Activated CD8-positive, alpha-beta T cell treated with anti-CD3 and anti-CD28 coated beads for 36 hours (primary cell): ENCODE data around the gene ELAVL4. TPM values are rescaled to one million over a fixed set of nuclear protein-coding genes. Genes with fewer than 3 reads are reported as not detected.

Experiments
- ATAC-seq: fragments of 200-7000 bp; cut with Tn5 transposase; one replicate; pipeline ENCODE4 v1.10.0; 2021; ENCODE audit warnings: mild to moderate bottlenecking, moderate library complexity
- CTCF ChIA-PET: fragments of 350-600 bp; sonication (Branson Sonifier 250); formaldehyde crosslinking; loops from one replicate; lab custom pipeline; 2021; ENCODE audit warnings: antibody characterized with exemption; lab: Charles Lee
- POLR2A ChIA-PET: fragments of 350-600 bp; sonication (Branson Sonifier 250); formaldehyde crosslinking; loops from one replicate; lab custom pipeline; 2021; ENCODE audit warnings: antibody characterized with exemption; lab: Charles Lee
- DNase-seq: peaks from one replicate; pipeline ENCODE4 v3.0.0-alpha.2; 2020
- H3K27ac Mint-ChIP-seq: one replicate; pipeline ENCODE4 v1.8.0; 2021; ENCODE audit warnings: mild to moderate bottlenecking, mixed read lengths
- H3K27me3 Mint-ChIP-seq: one replicate; pipeline ENCODE4 v1.8.0; 2021; ENCODE audit warnings: mixed read lengths
- H3K36me3 Mint-ChIP-seq: one replicate; pipeline ENCODE4 v1.8.0; 2021; ENCODE audit warnings: low read depth, mixed read lengths
- H3K4me1 Mint-ChIP-seq: one replicate; pipeline ENCODE4 v1.8.0; 2021; ENCODE audit warnings: low read depth, mixed read lengths
- H3K4me3 Mint-ChIP-seq: one replicate; pipeline ENCODE4 v1.8.0; 2021; ENCODE audit warnings: mild to moderate bottlenecking, moderate library complexity, mixed read lengths
- H3K9me3 Mint-ChIP-seq: one replicate; pipeline ENCODE4 v1.8.0; 2021; ENCODE audit warnings: mixed read lengths
- CTCF ChIP-seq: fragments of 200-600 bp; IDR thresholded peaks from one replicate; pipeline ENCODE4 v1.8.0; 2022; ENCODE audit warnings: antibody characterized with exemption, mild to moderate bottlenecking
- intact Hi-C: fragments of 100-400 bp; cut with micrococcal nuclease; formaldehyde crosslinking; loops from one replicate; pipeline ENCODE4 v1.10.0; 2022
- total RNA-seq, 2 experiments: library from RNA; stranded (reverse); gene quantifications; one replicate each; pipeline ENCODE4 v1.2.3, GENCODE V29; 2021

The ELAVL4 gene
- total RNA-seq, 2 experiments from 2014 or later, result not detected

- ChIA-PET POLR2A (no interaction called here), CTCF (no interaction called here)
- DNase-seq (no peak), ATAC-seq (no peak)
- Mint-ChIP-seq H3K9me3 (no peaks in the 10 kb centered on the region), H3K27me3 (peaks cover 10% of the 10 kb centered on the region), H3K4me3 (no peak overlapping the region), H3K27ac (no peak overlapping the region), H3K4me1 (no peaks in the 10 kb centered on the region), H3K36me3 (no peaks in the 10 kb centered on the region)
- intact Hi-C loops, result no loop called here
- TF ChIP-seq CTCF, result no peak
Measured at GRCh38 chr1:50132347-50132894, 23.7 kb downstream of the ELAVL4 start.

GRCh38 chr1:50135716-50136115 lies 27.0 kb downstream of the ELAVL4 start:
- Mint-ChIP-seq H3K27me3 (peaks cover 9% of the 10 kb centered on the region), H3K4me3 (no peak overlapping the region), H3K4me1 (no peaks in the 10 kb centered on the region), H3K9me3 (no peaks in the 10 kb centered on the region), H3K36me3 (no peaks in the 10 kb centered on the region), H3K27ac (no peak overlapping the region)
- no peak for ATAC-seq
- no peak for TF ChIP-seq CTCF
- CTCF ChIA-PET, result no interaction called here
- POLR2A ChIA-PET, result no interaction called here
- intact Hi-C loops, result no loop called here
- DNase-seq, result no peak

GRCh38 chr1:50139339-50140181 lies 30.8 kb downstream of the ELAVL4 start:
- ATAC-seq (no peak), DNase-seq (no peak)
- no peak overlapping the region for H3K27ac Mint-ChIP-seq
- H3K36me3 Mint-ChIP-seq, result no peaks in the 10 kb centered on the region
- ChIA-PET POLR2A (no interaction called here), CTCF (no interaction called here)
- H3K27me3 Mint-ChIP-seq, result peaks cover 8% of the 10 kb centered on the region
- TF ChIP-seq CTCF, result no peak
- no peak overlapping the region for H3K4me3 Mint-ChIP-seq
- no peaks in the 10 kb centered on the region for H3K9me3 Mint-ChIP-seq
- intact Hi-C loops, result no loop called here
- no peaks in the 10 kb centered on the region for H3K4me1 Mint-ChIP-seq

GRCh38 chr1:50140182-50140447 lies 31.4 kb downstream of the ELAVL4 start:
- no peak overlapping the region for H3K4me3 Mint-ChIP-seq
- ChIA-PET POLR2A (no interaction called here), CTCF (no interaction called here)
- no peak for DNase-seq
- no peaks in the 10 kb centered on the region for H3K9me3 Mint-ChIP-seq
- TF ChIP-seq CTCF, result no peak
- H3K27ac Mint-ChIP-seq, result no peak overlapping the region
- no peak for ATAC-seq
- no peaks in the 10 kb centered on the region for H3K4me1 Mint-ChIP-seq
- intact Hi-C loops, result no loop called here
- no peaks in the 10 kb centered on the region for H3K36me3 Mint-ChIP-seq
- H3K27me3 Mint-ChIP-seq, result peaks cover 6% of the 10 kb centered on the region

- DNase-seq (no peak), ATAC-seq (no peak)
- intact Hi-C loops, result no loop called here
- Mint-ChIP-seq H3K4me1 (no peaks in the 10 kb centered on the region), H3K36me3 (no peaks in the 10 kb centered on the region), H3K27me3 (peaks cover 2% of the 10 kb centered on the region), H3K4me3 (no peak overlapping the region), H3K9me3 (no peaks in the 10 kb centered on the region), H3K27ac (no peak overlapping the region)
- no peak for TF ChIP-seq CTCF
- ChIA-PET CTCF (no interaction called here), POLR2A (no interaction called here)
Measured at GRCh38 chr1:50147191-50147850, 38.6 kb downstream of the ELAVL4 start.
